Measurements from ENCODE around the gene TJP1. TPM values are rescaled to one million over a fixed set of nuclear protein-coding genes. Genes with fewer than 3 reads are reported as not detected.

Gene TJP1
- total and polyA plus RNA-seq, 2 of the 8 experiments (the other 6 are each of a cell fraction or from before 2014, with no cell fraction given), result 46.3 to 138 TPM

GRCh38 chr15:29692527-29692926 is 129.7 kb downstream of the TJP1 start:
- H2BK20ac ChIP-seq (ENCODE audit: low read length), result no peak overlapping the region
- H4K5ac ChIP-seq (ENCODE audit: insufficient read length, low read depth, low read length), result no peak overlapping the region
- H3K4me2 ChIP-seq (ENCODE audit: insufficient read depth in 1 of 2, low read depth in 2 of 2, low read length in 2 of 2), result no peak overlapping the region
- H3K56ac ChIP-seq (replicated peaks; ENCODE audit: insufficient read length, low read depth, low read length), result no peak overlapping the region
- H3K9ac ChIP-seq (replicated peaks in 1 of 4; ENCODE audit: extremely low read depth in 1 of 4, low read depth in 3 of 4, low read length in 3 of 4), result no peak overlapping the region
- H2BK12ac ChIP-seq (ENCODE audit: low read depth, low read length), result no peak overlapping the region
- H3K4me1 ChIP-seq (replicated peaks in 1 of 4; ENCODE audit: control insufficient read depth in 3 of 4, insufficient read depth in 4 of 4, low read length in 3 of 4), result peaks cover 0 to 2% (median 0%) of the 10 kb centered on the region in 4 experiments; a peak in 2 of 7 replicates
- no peak overlapping the region for H2BK15ac ChIP-seq (ENCODE audit: low read length)
- H3K4ac ChIP-seq (replicated peaks; ENCODE audit: insufficient read length, low read depth, low read length), result no peak overlapping the region
- H3K79me1 ChIP-seq (ENCODE audit: low read depth, low read length), result no peaks in the 10 kb centered on the region
- no peaks in the 10 kb centered on the region for H3K36me3 ChIP-seq (ENCODE audit: control insufficient read depth in 2 of 4, insufficient read depth in 4 of 4, low read length in 3 of 4)
- whole genome bisulfite sequencing, 2 experiments (ENCODE audit: extremely low coverage in 1 of 2, insufficient coverage in 1 of 2, insufficient read length in 1 of 2, insufficient replicate concordance in 2 of 2, low coverage in 1 of 2, low lambda C conversion rate in 2 of 2, missing lambda C conversion rate in 1 of 2), result 40% methylated on average over 2 of the region's 2 CpGs; no CpG with 5 or more reads in 1 of the 2 experiments
- ChIA-PET POLR2A (ENCODE audit: partially characterized antibody) (interaction anchor here (0.9 kb wide), 1 partner anchor 17 kb away, joined by 3 read pairs; no protein-coding TSS in a partner anchor), CTCF (ENCODE audit: partially characterized antibody) (interaction anchor here (0.6 to 1.3 kb wide), 8 partner anchors 12 to 591 kb away, joined by 3 to 9 read pairs (median 3); no protein-coding TSS in a partner anchor)
- H3K79me2 ChIP-seq (ENCODE audit: control insufficient read depth in 1 of 2, insufficient read depth in 2 of 2, low read length in 2 of 2), result no peaks in the 10 kb centered on the region
- H3K23ac ChIP-seq (ENCODE audit: insufficient read length), result no peak overlapping the region
- H3K14ac ChIP-seq (ENCODE audit: insufficient read length), result no peak overlapping the region
- FAIRE-seq (peak; percentile 48), DNase-seq (ENCODE audit: low read depth in 1 of 2, low spot score in 2 of 2) (no peak)
- no peak overlapping the region for H4K8ac ChIP-seq (ENCODE audit: extremely low read depth, insufficient read depth, low read length)
- H3K27ac ChIP-seq (ENCODE audit: low read depth, low read length), result no peak overlapping the region
- no peak overlapping the region for H2AK5ac ChIP-seq (ENCODE audit: low read depth, low read length)
- peaks cover 0 to 2% of the 10 kb centered on the region in 2 experiments for H4K20me1 ChIP-seq (replicated peaks in 1 of 2; ENCODE audit: control insufficient read depth in 1 of 2, insufficient read depth in 2 of 2, low read length in 2 of 2)
- H3K27me3 ChIP-seq (replicated peaks in 1 of 4; ENCODE audit: control insufficient read depth in 3 of 4, extremely low read depth in 1 of 4, insufficient read depth in 3 of 4, low read length in 3 of 4), result no peaks in the 10 kb centered on the region
- H3K4me3 ChIP-seq (ENCODE audit: extremely low read depth in 1 of 4, insufficient read depth in 2 of 4, low read depth in 3 of 4, low read length in 4 of 4), result no peak overlapping the region
- H2BK5ac ChIP-seq (ENCODE audit: low read depth, low read length), result no peak overlapping the region
- H3K9me3 ChIP-seq (ENCODE audit: insufficient read depth in 2 of 2, low read depth in 1 of 2, low read length in 1 of 2), result no peaks in the 10 kb centered on the region
- no peak overlapping the region for H2AFZ ChIP-seq (ENCODE audit: low read length)
- TF ChIP-seq RAD21 (IDR thresholded peaks at IDR 0.05 in 1 of 2, conservative IDR thresholded peaks at IDR 0.05 in 1 of 2; ENCODE audit: low read depth in 2 of 2, low read length in 2 of 2) (peak; percentile 58 to 62), CTCF (IDR thresholded peaks at IDR 0.05; ENCODE audit: control extremely low read depth in 1 of 3, insufficient read depth in 1 of 3, low read depth in 1 of 3, low read length in 3 of 3) (peak in 2 of 3 experiments; percentile 45 to 65; a peak in 2 of 4 replicates), CBX8 (IDR thresholded peaks at IDR 0.05; ENCODE audit: borderline replicate concordance, low read depth, low read length) (no peak)
- H3K23me2 ChIP-seq (ENCODE audit: low read depth, low read length), result no peaks in the 10 kb centered on the region
- no peak overlapping the region for H4K91ac ChIP-seq (replicated peaks; ENCODE audit: insufficient read length, low read length)
- H3K18ac ChIP-seq (ENCODE audit: extremely low read depth, low read length), result no peak overlapping the region
- H2BK120ac ChIP-seq (replicated peaks; ENCODE audit: low read depth, low read length), result no peak overlapping the region
